SU-DHL-6 (cell line): ENCODE results near the gene BMP10.

Experiments used
- H2AFZ ChIP-seq: fragments of 200-600 bp; sonication (generic); 2 replicates; pipeline ENCODE4 v1.6.1; 2014; ENCODE audit warnings: low read depth, mild to moderate bottlenecking, moderate library complexity, mixed read lengths, antibody characterized with exemption, low read length; ENCODE audit not compliant: severe bottlenecking
- H3F3A ChIP-seq: fragments of 200-600 bp; shearing (Covaris generic); 2 replicates; pipeline ENCODE4 v1.6.0; 2016; ENCODE audit warnings: antibody characterized with exemption, mild to moderate bottlenecking; ENCODE audit not compliant: insufficient read depth
- H3K27ac ChIP-seq: fragments of 200-600 bp; sonication (generic); 2 replicates; pipeline ENCODE4 v1.5.1; 2016; ENCODE audit warnings: low read depth, mild to moderate bottlenecking, low read length, moderate library complexity, mixed read lengths
- H3K27me3 ChIP-seq: fragments of 200-600 bp; sonication (generic), shearing (Covaris generic); 2 replicates; pipeline ENCODE4 v1.6.0; 2014; ENCODE audit warnings: mild to moderate bottlenecking, low read length
- H3K36me3 ChIP-seq: fragments of 200-600 bp; sonication (generic); 2 replicates; pipeline ENCODE4 v1.6.1; 2014; ENCODE audit warnings: mild to moderate bottlenecking, low read length, mixed read lengths
- H3K4me2 ChIP-seq: fragments of 300-600, 200-600 bp; shearing (Covaris generic), sonication (generic); 2 replicates; pipeline ENCODE4 v1.6.0; 2014; ENCODE audit warnings: low read length, low read depth, mild to moderate bottlenecking; ENCODE audit not compliant: poor library complexity, severe bottlenecking
- H3K4me3 ChIP-seq: fragments of 200-600 bp; sonication (generic); 2 replicates; pipeline ENCODE4 v1.5.1; 2014; ENCODE audit warnings: antibody characterized with exemption, low read length, mild to moderate bottlenecking, mixed read lengths; ENCODE audit not compliant: insufficient read depth, poor library complexity, severe bottlenecking
- H3K79me2 ChIP-seq: fragments of 200-600 bp; sonication (generic); 2 replicates; pipeline ENCODE4 v1.6.1; 2014; ENCODE audit warnings: mild to moderate bottlenecking, low read length, moderate library complexity; ENCODE audit not compliant: insufficient read depth
- H3K9ac ChIP-seq: fragments of 200-600 bp; sonication (generic); 2 replicates; pipeline ENCODE4 v1.7.0; 2014; ENCODE audit warnings: mild to moderate bottlenecking, low read length
- H3K9me2 ChIP-seq: fragments of 200-600 bp; sonication (generic); replicated peaks from 2 replicates; pipeline ENCODE4 v1.6.1; 2014; ENCODE audit warnings: low read length; ENCODE audit not compliant: insufficient read depth
- H3K9me3 ChIP-seq: fragments of 200-600 bp; sonication (generic); 2 replicates; pipeline ENCODE4 v1.6.1; 2014; ENCODE audit warnings: low read length, mixed read lengths; ENCODE audit not compliant: insufficient read depth
- H4K20me1 ChIP-seq: fragments of 200-600 bp; sonication (generic); 2 replicates; pipeline ENCODE4 v1.6.1; 2014; ENCODE audit warnings: low read depth, mild to moderate bottlenecking, antibody characterized with exemption, low read length, moderate library complexity, mixed read lengths
- CTCF ChIP-seq: fragments of 200-600 bp; sonication (generic); IDR thresholded peaks from one replicate; pipeline ENCODE4 v1.5.1; 2017; ENCODE audit warnings: antibody characterized with exemption, mild to moderate bottlenecking, low read length, moderate library complexity; ENCODE audit not compliant: insufficient read depth, poor library complexity, severe bottlenecking
- EZH2phosphoT487 ChIP-seq: fragments of 200-600 bp; sonication (generic), shearing (Covaris generic); conservative IDR thresholded peaks from 2 replicates; pipeline ENCODE4 v1.6.1; 2018; ENCODE audit warnings: mild to moderate bottlenecking, antibody characterized with exemption, low read length, moderate library complexity, mixed read lengths

BMP10 gene

GRCh38 chr2:68849579-68850030, 21.6 kb downstream of the BMP10 start:
- Histone ChIP-seq H3K27ac (no peak overlapping the region), H3K4me3 (no peak overlapping the region), H3K9ac (no peak overlapping the region), H3K9me3 (no peaks in the 10 kb centered on the region), H3K27me3 (no peaks in the 10 kb centered on the region), H3K9me2 (no peaks in the 10 kb centered on the region), H2AFZ (no peak overlapping the region), H3K4me2 (no peak overlapping the region), H3F3A (no peaks in the 10 kb centered on the region), H3K79me2 (no peaks in the 10 kb centered on the region), H4K20me1 (no peaks in the 10 kb centered on the region), H3K36me3 (no peaks in the 10 kb centered on the region)
- TF ChIP-seq EZH2phosphoT487 (no peak), CTCF (no peak)

- Histone ChIP-seq H3K79me2 (no peaks in the 10 kb centered on the region), H3K36me3 (no peaks in the 10 kb centered on the region), H3K9me2 (no peaks in the 10 kb centered on the region), H3K27me3 (no peaks in the 10 kb centered on the region), H3K4me3 (no peak overlapping the region), H3K9me3 (no peaks in the 10 kb centered on the region), H3K9ac (no peak overlapping the region), H4K20me1 (no peaks in the 10 kb centered on the region), H2AFZ (no peak overlapping the region), H3K27ac (no peak overlapping the region), H3K4me2 (no peak overlapping the region), H3F3A (no peaks in the 10 kb centered on the region)
- no peak for TF ChIP-seq CTCF
These were observed 23.4 kb downstream of the BMP10 start for GRCh38 chr2:68847751-68848150.

GRCh38 chr2:68846091-68846490, 25.1 kb downstream of the BMP10 start:
- Histone ChIP-seq H3K79me2 (no peaks in the 10 kb centered on the region), H3K9ac (no peak overlapping the region), H3K4me2 (no peak overlapping the region), H2AFZ (no peak overlapping the region), H3K36me3 (no peaks in the 10 kb centered on the region), H3K27ac (no peak overlapping the region), H3K9me2 (no peaks in the 10 kb centered on the region), H3K27me3 (no peaks in the 10 kb centered on the region), H3K4me3 (no peak overlapping the region), H3F3A (no peaks in the 10 kb centered on the region), H4K20me1 (no peaks in the 10 kb centered on the region), H3K9me3 (no peaks in the 10 kb centered on the region)
- TF ChIP-seq EZH2phosphoT487, result no peak
- no peak for TF ChIP-seq CTCF

- no peaks in the 10 kb centered on the region for H3K9me2 ChIP-seq
- TF ChIP-seq CTCF (no peak), EZH2phosphoT487 (no peak)
These were observed 26.2 kb downstream of the BMP10 start for GRCh38 chr2:68845043-68845442.

More at GRCh38 chr2:68845043-68845442, 26.2 kb downstream of the BMP10 start:
- Histone ChIP-seq H3K4me2 (no peak overlapping the region), H3K27me3 (no peaks in the 10 kb centered on the region), H3K9ac (no peak overlapping the region), H4K20me1 (no peaks in the 10 kb centered on the region), H2AFZ (no peak overlapping the region), H3K9me3 (peaks cover 4% of the 10 kb centered on the region; the same call in 1 of the 2 replicates), H3F3A (no peaks in the 10 kb centered on the region), H3K79me2 (no peaks in the 10 kb centered on the region), H3K27ac (no peak overlapping the region), H3K36me3 (no peaks in the 10 kb centered on the region), H3K4me3 (no peak overlapping the region)
